Mesothelial cell of epicardium (in vitro differentiated cells): ENCODE measurements around the gene PI16. TPM values are rescaled to one million over a fixed set of nuclear protein-coding genes. Genes with fewer than 3 reads are reported as not detected.
"Not testable (repeated sequence)": the region's sequence is repeated elsewhere in the genome, so short reads cannot be mapped to it uniquely, and the experiment has no call there.

Experiments used
- DNase-seq, 2 experiments: peaks; one replicate each; pipeline ENCODE4 v3.0.0; 2021; ENCODE audit warnings: low spot score in 2 of 2; ENCODE audit not compliant: unreplicated experiment in 2 of 2
- H3K27ac Mint-ChIP-seq: 2 replicates; pipeline ENCODE4 v1.8.0; 2021; ENCODE audit warnings: mixed read lengths
- H3K27me3 Mint-ChIP-seq: 2 replicates; pipeline ENCODE4 v1.8.0; 2021; ENCODE audit warnings: low read depth, mixed read lengths
- H3K36me3 Mint-ChIP-seq: 2 replicates; pipeline ENCODE4 v1.8.0; 2021; ENCODE audit warnings: mixed read lengths
- H3K4me1 Mint-ChIP-seq: 2 replicates; pipeline ENCODE4 v1.8.0; 2021; ENCODE audit warnings: mixed read lengths
- H3K4me3 Mint-ChIP-seq: 2 replicates; pipeline ENCODE4 v1.8.0; 2021; ENCODE audit warnings: mild to moderate bottlenecking, moderate library complexity, mixed read lengths
- H3K9me3 Mint-ChIP-seq: 2 replicates; pipeline ENCODE4 v1.8.0; 2021; ENCODE audit warnings: mixed read lengths
- total RNA-seq: library from RNA; stranded (reverse); gene quantifications from 3 replicates; pipeline ENCODE4 v1.2.1, GENCODE V29; 2021
- TF ChIP-seq, protein P1 (sequence below): fragments of 200-600 bp; sonication (generic); IDR thresholded peaks from one replicate; pipeline ENCODE4 v1.5.0; 2021; ENCODE audit warnings: antibody characterized with exemption; ENCODE audit not compliant: unreplicated experiment

PI16 gene
- total RNA-seq, 1 donor from 2014 or later = not detected

- no peaks in the 10 kb centered on the region for H3K36me3 Mint-ChIP-seq
- H3K9me3 Mint-ChIP-seq = peaks cover 4% of the 10 kb centered on the region
- no peak overlapping the region for H3K4me3 Mint-ChIP-seq
- no peak for DNase-seq
- H3K4me1 Mint-ChIP-seq = peaks cover 4% of the 10 kb centered on the region
- TF ChIP-seq, protein P1, sequence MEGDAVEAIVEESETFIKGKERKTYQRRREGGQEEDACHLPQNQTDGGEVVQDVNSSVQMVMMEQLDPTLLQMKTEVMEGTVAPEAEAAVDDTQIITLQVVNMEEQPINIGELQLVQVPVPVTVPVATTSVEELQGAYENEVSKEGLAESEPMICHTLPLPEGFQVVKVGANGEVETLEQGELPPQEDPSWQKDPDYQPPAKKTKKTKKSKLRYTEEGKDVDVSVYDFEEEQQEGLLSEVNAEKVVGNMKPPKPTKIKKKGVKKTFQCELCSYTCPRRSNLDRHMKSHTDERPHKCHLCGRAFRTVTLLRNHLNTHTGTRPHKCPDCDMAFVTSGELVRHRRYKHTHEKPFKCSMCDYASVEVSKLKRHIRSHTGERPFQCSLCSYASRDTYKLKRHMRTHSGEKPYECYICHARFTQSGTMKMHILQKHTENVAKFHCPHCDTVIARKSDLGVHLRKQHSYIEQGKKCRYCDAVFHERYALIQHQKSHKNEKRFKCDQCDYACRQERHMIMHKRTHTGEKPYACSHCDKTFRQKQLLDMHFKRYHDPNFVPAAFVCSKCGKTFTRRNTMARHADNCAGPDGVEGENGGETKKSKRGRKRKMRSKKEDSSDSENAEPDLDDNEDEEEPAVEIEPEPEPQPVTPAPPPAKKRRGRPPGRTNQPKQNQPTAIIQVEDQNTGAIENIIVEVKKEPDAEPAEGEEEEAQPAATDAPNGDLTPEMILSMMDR = no peak
- H3K27me3 Mint-ChIP-seq = no peaks in the 10 kb centered on the region
- no peak overlapping the region for H3K27ac Mint-ChIP-seq
These were observed 16.6 kb upstream of the PI16 start for GRCh38 chr6:36937896-36938295.

DNA sequence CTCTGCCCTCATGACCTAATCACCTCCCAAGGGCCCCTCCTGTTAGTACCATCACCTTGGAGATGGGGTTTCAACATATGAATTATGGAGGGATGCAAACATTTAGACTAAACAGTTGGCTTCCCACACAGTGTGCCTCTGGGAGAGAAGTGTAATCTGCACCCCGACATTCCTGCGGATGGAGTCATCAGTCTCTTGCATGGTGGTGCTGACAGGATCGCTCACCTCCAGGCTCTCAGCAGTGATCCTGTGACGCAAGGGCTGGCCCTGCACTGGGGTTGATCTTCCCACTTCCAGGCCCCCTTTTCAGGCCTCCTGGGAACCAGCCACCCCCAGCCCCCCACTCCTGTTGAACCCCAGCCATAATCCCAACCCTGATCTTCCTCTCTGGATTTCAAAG lies 16.0 kb upstream of the PI16 start:
- Mint-ChIP-seq H3K36me3 (no peaks in the 10 kb centered on the region), H3K27me3 (peaks cover 3% of the 10 kb centered on the region), H3K27ac (no peak overlapping the region), H3K4me1 (peaks cover 4% of the 10 kb centered on the region), H3K4me3 (no peak overlapping the region), H3K9me3 (peaks cover 3% of the 10 kb centered on the region)
- DNase-seq = no peak
- TF ChIP-seq, protein P1 = no peak

DNA sequence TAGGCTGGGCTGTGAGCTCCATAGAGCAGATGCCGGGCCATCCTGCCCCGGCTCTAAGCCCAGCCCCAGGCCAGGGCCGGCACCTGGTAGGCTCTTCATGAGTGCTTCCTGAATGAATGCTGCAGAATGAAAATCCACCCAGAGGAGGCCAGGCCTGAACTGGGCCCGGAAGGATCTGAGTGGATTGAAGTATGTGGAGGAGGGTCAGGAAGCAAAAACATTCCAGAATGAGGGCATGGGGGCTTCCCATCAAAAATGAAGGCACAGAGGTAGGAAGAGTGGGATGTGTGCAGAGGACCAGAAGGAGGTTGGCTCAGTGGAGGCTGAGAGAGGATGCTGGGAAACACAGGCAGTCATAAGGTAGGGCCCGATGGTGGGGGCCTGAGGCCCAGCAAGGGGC lies 15.5 kb upstream of the PI16 start:
- H3K36me3 Mint-ChIP-seq, H3K27me3 Mint-ChIP-seq, H3K27ac Mint-ChIP-seq, H3K4me1 Mint-ChIP-seq, H3K9me3 Mint-ChIP-seq, H3K4me3 Mint-ChIP-seq, DNase-seq: not testable (repeated sequence)

DNA sequence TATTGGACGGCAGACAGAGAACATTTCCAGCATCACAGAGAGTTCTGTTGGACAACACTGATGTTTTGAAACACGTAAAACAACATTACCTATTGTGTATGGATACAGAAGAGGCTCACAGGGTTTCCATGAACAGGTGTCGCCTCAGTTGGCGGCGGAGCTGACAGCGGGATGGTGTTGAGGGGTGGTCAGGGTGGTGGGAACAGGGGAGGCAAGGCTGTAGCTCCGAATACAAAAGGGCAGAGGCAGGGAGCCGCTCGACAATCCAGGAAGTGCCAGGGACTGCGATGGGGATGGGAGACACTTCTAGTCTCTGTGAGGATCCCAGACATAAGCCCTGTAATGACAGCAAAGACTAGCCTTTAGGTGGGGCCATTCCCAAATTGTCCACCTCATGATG lies 14.5 kb upstream of the PI16 start:
- Mint-ChIP-seq H3K27ac (no peak overlapping the region), H3K4me1 (peaks cover 4% of the 10 kb centered on the region), H3K27me3 (peaks cover 9% of the 10 kb centered on the region), H3K36me3 (no peaks in the 10 kb centered on the region), H3K4me3 (no peak overlapping the region), H3K9me3 (peaks cover 3% of the 10 kb centered on the region)
- TF ChIP-seq, protein P1 = no peak
- no peak for DNase-seq

DNA sequence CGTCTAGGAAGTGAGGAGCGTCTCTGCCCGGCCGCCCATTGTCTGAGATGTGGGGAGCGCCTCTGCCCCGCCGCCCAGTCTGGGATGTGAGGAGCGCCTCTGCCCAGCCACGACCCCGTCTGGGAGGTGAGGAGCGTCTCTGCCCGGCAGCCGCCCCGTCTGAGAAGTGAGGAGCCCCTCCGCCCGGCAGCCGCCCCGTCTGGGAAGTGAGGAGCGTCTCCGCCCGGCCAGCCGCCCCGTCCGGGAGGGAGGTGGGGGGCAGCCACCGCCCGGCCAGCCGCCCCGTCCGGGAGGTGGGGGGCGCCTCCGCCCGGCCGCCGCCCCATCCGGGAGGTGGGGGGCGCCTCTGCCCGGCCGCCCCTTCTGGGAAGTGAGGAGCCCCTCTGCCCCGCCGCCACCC lies 13.0 kb upstream of the PI16 start:
- not testable (repeated sequence) for DNase-seq, H3K36me3 Mint-ChIP-seq, H3K4me3 Mint-ChIP-seq, H3K4me1 Mint-ChIP-seq, H3K27ac Mint-ChIP-seq, H3K9me3 Mint-ChIP-seq, H3K27me3 Mint-ChIP-seq

- not testable (repeated sequence) for H3K9me3 Mint-ChIP-seq, DNase-seq
These were observed 12.2 kb upstream of the PI16 start for GRCh38 chr6:36942329-36942728.

DNA sequence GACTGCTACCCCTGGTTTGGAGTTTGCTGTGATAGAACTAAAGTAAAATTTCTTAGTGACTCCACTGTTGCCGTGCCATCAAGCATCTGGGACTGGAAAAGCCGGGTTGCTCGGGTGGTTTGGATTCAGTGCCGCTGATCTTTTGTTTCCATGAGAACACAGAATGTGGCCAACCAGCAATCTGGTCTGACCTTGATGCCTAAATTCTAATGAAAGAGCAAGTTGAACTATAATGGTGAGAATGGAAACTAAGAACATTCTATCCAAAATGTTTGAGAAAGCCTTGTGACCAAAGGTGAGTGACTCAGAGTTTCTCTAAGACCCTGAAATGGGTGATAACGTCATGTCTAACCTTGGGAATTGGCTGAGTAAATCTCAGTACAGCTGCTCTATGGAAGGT lies 9.9 kb upstream of the PI16 start:
- Mint-ChIP-seq H3K27me3 (peaks cover 9% of the 10 kb centered on the region), H3K9me3 (peaks cover 3% of the 10 kb centered on the region), H3K4me1 (no peaks in the 10 kb centered on the region), H3K4me3 (no peak overlapping the region), H3K27ac (no peak overlapping the region), H3K36me3 (no peaks in the 10 kb centered on the region)
- TF ChIP-seq, protein P1 = no peak
- no peak for DNase-seq

More at GRCh38 chr6:36942329-36942728, 12.2 kb upstream of the PI16 start:
- not testable (repeated sequence) for H3K27me3 Mint-ChIP-seq, H3K4me3 Mint-ChIP-seq, H3K4me1 Mint-ChIP-seq, H3K27ac Mint-ChIP-seq, H3K36me3 Mint-ChIP-seq
